HepG2 (cell line): Measurements from ENCODE around the gene GPBAR1. TPM values are rescaled to one million over a fixed set of nuclear protein-coding genes. Genes with fewer than 3 reads are reported as not detected.

Experiments used
- NRL ChIP-seq: sonication (generic); formaldehyde crosslinking; IDR thresholded peaks from 2 replicates; pipeline ENCODE4 v1.5.0; 2020; ENCODE audit warnings: missing genetic modification reagents, mild to moderate bottlenecking, moderate library complexity, borderline replicate concordance
- PATZ1 ChIP-seq: sonication (generic); formaldehyde crosslinking; IDR thresholded peaks from 2 replicates; pipeline ENCODE4 v1.4.0; 2020; ENCODE audit warnings: missing genetic modification reagents
- PAXIP1 ChIP-seq: sonication (generic); formaldehyde crosslinking; conservative IDR thresholded peaks from 2 replicates; pipeline ENCODE4 v1.4.0; 2020; ENCODE audit warnings: mild to moderate bottlenecking, missing genetic modification reagents, moderate library complexity
- SALL1 ChIP-seq: sonication (generic); formaldehyde crosslinking; IDR thresholded peaks from 2 replicates; pipeline ENCODE4 v1.8.0; 2022; ENCODE audit warnings: mild to moderate bottlenecking, missing genetic modification reagents
- SOX13 ChIP-seq, 3 experiments: fragments of 450-650 bp in 1 of 3; sonication (generic) in 1 of 3; formaldehyde crosslinking in 1 of 3; IDR thresholded peaks in 2 of 3; conservative IDR thresholded peaks in 1 of 3; 2 replicates each; pipeline versions ENCODE4 v1.5.0 to v1.6.1; 2016 to 2020; ENCODE audit warnings: antibody characterized with exemption in 1 of 3, mild to moderate bottlenecking in 1 of 3, missing compliant biosample characterization in 1 of 3, missing genetic modification reagents in 1 of 3, moderate library complexity in 1 of 3
- SOX5 ChIP-seq: IDR thresholded peaks from 2 replicates; pipeline ENCODE4 v1.6.1; 2016; ENCODE audit warnings: borderline replicate concordance
- TCF7 ChIP-seq: sonication (generic); IDR thresholded peaks from 2 replicates; pipeline ENCODE4 v1.6.1; 2016; ENCODE audit warnings: antibody characterized with exemption, low read depth
- THRA ChIP-seq: sonication (generic); formaldehyde crosslinking; IDR thresholded peaks from 2 replicates; pipeline ENCODE4 v1.4.0; 2020; ENCODE audit warnings: missing genetic modification reagents, borderline replicate concordance
- ZKSCAN8 ChIP-seq: IDR thresholded peaks from 2 replicates; pipeline ENCODE4 v1.6.1; 2016; ENCODE audit warnings: borderline replicate concordance, missing genetic modification reagents, missing compliant biosample characterization
- ZNF18 ChIP-seq: sonication (generic); formaldehyde crosslinking; IDR thresholded peaks from 2 replicates; pipeline ENCODE4 v1.8.0; 2022; ENCODE audit warnings: mild to moderate bottlenecking, missing genetic modification reagents; ENCODE audit not compliant: insufficient replicate concordance
- ZNF446 ChIP-seq: sonication (generic); formaldehyde crosslinking; IDR thresholded peaks from 2 replicates; pipeline ENCODE4 v1.5.0; 2020; ENCODE audit warnings: mild to moderate bottlenecking, missing genetic modification reagents
- ZNF660 ChIP-seq: sonication (generic); formaldehyde crosslinking; IDR thresholded peaks from 2 replicates; pipeline ENCODE4 v1.5.1; 2020; ENCODE audit warnings: mild to moderate bottlenecking, low read depth, missing genetic modification reagents, borderline replicate concordance
- ZNF761 ChIP-seq: sonication (generic); formaldehyde crosslinking; conservative IDR thresholded peaks from 2 replicates; pipeline ENCODE4 v1.4.0; 2020; ENCODE audit warnings: mild to moderate bottlenecking, missing genetic modification reagents
- ZNF879 ChIP-seq: sonication (generic); formaldehyde crosslinking; IDR thresholded peaks from 2 replicates; pipeline ENCODE4 v1.8.1; 2023; ENCODE audit warnings: missing genetic modification reagents
- polyA plus RNA-seq, 8 experiments: library from polyadenylated mRNA; depleted of rRNA in 3 of 8; stranded (reverse) in 7 of 8; unstranded in 1 of 8; fragments of >200 nt; fragmentation: Illumina TruSeq in 4 of 8; extraction: Trizol in 4 of 8; gene quantifications; 2 replicates each; pipeline versions ENCODE4 v1.2.1 to v1.2.3, GENCODE V29; 2011 to 2016; ENCODE audit warnings: low read depth in 4 of 8, missing spikeins in 1 of 8, mixed read lengths in 1 of 8; ENCODE audit not compliant: insufficient read depth in 1 of 8
- total RNA-seq, 5 experiments: library from RNA; depleted of rRNA; stranded (reverse); fragments of >200 nt; fragmentation: Illumina TruSeq; extraction: Trizol; gene quantifications; 2 replicates each; pipeline ENCODE4 v1.2.3, GENCODE V29; 2016; ENCODE audit warnings: low read depth in 1 of 5
- TF ChIP-seq, protein P1 (sequence below), 2 experiments: sonication (generic) in 1 of 2; formaldehyde crosslinking in 1 of 2; IDR thresholded peaks; 2 replicates each; pipeline versions ENCODE4 v1.4.0 to v1.6.1; 2016 to 2020; ENCODE audit warnings: borderline replicate concordance in 1 of 2, low read depth in 1 of 2, mild to moderate bottlenecking in 1 of 2, missing genetic modification reagents in 1 of 2

Gene GPBAR1
- total and polyA plus RNA-seq, 2 of the 13 experiments (the other 11 are each of a cell fraction or from before 2014, with no cell fraction given) = 0.05 to 0.09 TPM

- TF ChIP-seq ZNF446 (CRISPR knock-in tag) (no peak), THRA (CRISPR knock-in tag) (peak; percentile 24; the same call in 1 of the 2 replicates), ZNF761 (CRISPR knock-in tag) (no peak), NRL (CRISPR knock-in tag) (no peak), PATZ1 (CRISPR knock-in tag) (no peak), ZNF879 (CRISPR knock-in tag) (no peak), PAXIP1 (peak; percentile 59), ZNF18 (CRISPR knock-in tag) (no peak), SALL1 (CRISPR knock-in tag) (peak; percentile 57; the same call in 1 of the 2 replicates), SOX5 (CRISPR knock-in tag) (peak; percentile 27; the same call in 1 of the 2 replicates), TCF7 (peak; percentile 33), ZKSCAN8 (CRISPR knock-in tag) (no peak), ZNF660 (no peak), SOX13 (IDR thresholded peaks at IDR 0.05) (no peak), SOX13 (CRISPR knock-in tag; conservative IDR thresholded peaks at IDR 0.05 in 1 of 2, IDR thresholded peaks at IDR 0.05 in 1 of 2) (peak in 1 of 2 experiments; percentile 28; a peak in 1 of 4 replicates)
- TF ChIP-seq, protein P1, sequence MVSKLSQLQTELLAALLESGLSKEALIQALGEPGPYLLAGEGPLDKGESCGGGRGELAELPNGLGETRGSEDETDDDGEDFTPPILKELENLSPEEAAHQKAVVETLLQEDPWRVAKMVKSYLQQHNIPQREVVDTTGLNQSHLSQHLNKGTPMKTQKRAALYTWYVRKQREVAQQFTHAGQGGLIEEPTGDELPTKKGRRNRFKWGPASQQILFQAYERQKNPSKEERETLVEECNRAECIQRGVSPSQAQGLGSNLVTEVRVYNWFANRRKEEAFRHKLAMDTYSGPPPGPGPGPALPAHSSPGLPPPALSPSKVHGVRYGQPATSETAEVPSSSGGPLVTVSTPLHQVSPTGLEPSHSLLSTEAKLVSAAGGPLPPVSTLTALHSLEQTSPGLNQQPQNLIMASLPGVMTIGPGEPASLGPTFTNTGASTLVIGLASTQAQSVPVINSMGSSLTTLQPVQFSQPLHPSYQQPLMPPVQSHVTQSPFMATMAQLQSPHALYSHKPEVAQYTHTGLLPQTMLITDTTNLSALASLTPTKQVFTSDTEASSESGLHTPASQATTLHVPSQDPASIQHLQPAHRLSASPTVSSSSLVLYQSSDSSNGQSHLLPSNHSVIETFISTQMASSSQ (IDR thresholded peaks at IDR 0.05; ENCODE audit: low read depth) = no peak
- TF ChIP-seq, protein P1 (CRISPR knock-in tag; IDR thresholded peaks at IDR 0.05; ENCODE audit: borderline replicate concordance) = no peak
These were observed 15.6 kb upstream of the GPBAR1 start (continued) for GRCh38 chr2:218245214-218245613.
